ENCODE data around the gene CD99L2.

CD99L2 gene

DNA sequence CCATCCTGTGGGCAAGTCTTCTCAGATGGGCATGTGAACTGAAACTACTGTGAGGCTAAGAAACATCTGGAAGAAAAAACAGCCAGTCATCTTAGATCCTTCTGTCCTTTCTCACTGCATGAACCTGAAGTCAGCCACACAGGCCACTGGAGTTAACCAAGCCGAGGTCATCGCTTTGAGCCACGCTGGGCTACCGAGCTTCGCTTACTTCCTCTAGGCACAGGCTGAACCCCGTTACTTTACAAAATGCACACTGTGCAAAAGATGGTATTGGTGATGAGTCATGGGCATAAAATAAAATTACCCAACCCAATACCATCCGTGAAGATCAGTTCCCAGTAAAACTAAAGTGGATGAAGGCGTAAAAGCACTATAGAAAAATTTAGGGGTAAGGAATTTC, 119.1 kb downstream of the CD99L2 start:
- no peak for DNase-seq

DNA sequence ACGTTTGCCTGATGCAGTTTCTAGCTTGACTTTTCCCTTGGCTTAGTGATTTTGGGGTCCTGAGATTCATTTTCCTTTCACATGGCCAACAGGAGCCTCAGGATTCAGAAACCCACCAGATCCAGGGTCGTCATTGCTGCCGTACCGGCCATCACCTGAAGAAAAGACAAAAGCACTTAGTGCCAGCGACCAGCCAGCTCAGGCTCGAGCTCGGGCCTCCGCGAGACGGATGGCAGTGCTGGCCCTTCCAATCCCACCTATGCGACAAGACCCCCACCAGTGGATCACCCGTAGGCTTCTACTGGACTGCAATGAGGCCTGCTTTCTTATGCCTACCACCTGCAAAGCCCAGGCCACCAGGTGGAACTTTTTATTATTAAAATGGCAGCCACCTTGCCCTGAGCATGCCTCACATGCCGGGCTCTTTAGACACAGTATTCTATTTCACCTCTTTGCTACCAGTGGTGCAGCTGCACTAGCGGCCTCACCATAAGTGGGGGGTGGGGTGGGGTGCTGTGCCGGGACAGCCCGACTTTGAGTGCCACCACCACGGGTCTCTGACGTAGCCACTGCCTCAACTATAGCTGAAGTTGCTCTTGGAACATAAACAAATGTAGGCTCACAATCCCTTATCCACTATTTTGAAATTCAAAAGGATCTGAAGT, 121.0 kb downstream of the CD99L2 start:
- no peak for DNase-seq

DNA sequence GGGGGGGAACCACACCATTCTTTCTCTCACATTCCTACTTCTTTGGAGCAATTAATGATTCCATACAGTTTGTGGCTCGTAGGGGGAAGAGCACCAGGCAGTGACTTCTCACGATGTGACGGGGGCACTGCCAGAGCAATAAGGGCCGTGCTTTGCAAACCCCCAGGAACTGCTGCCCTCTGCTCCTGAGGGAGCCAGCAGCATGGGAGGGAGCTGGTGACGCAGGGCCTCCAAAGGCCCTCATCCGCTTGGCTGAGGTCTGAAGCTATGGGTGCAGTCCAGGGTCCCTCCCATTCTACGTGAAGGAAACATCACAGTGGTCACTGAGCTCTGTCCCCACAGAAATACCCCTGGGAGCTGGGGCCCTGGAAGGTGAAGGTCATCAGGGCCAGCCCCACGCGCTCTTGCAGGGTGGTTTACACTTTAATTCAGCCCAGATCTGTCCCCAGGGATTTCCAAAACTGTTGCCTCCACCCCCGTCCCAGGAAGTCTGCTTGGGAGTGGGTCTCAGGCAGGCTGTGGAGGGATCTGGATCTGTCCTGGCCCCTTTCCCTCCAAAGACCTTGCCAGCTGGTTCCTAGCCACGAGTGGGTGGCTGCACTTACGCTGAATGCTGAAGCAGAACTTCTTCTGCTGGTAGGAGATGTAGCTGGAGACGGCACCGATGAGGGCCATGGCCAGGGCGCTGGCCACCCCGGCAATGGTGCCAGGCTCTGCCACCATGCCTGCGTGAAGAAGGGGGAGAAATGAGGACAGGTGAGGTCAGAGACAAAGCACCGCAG, 122.7 kb downstream of the CD99L2 start:
- no peak for DNase-seq

DNA sequence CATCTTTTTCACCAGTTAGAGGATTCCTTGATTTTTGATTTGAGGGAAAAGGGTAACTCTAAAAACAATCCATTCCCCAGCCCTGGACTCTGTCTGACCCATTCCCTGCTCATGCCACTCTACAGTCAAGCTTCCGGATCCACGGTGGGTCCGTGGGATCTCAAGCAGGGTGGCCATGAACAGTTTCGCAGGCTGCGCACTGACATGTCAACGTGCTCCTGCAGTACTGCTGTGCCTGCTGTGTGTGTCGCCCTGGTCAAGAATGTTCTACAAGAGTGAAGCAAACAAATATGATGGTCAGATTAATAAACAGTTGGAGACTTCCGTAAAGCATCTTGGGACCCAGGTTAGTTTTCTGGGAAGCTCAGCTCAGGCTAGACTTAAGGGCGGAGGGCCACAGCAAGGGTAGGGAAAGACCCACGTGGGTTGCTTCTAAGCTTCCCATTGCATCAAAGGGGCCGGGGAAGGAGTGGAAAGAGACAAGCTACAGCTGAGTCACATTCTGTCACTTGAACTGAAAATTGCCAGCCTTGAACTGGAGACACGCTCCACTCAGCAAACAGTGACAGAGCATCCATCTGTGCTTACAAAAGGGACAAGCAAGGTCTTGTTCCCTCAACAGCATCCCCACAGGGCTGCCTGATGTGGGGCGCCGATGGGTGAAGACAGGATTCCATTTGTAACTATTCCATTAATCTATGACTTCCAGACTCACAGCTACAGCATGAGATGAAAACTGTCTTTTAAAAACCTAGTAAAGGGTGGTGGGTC, 123.5 kb downstream of the CD99L2 start:
- no peak for DNase-seq

DNA sequence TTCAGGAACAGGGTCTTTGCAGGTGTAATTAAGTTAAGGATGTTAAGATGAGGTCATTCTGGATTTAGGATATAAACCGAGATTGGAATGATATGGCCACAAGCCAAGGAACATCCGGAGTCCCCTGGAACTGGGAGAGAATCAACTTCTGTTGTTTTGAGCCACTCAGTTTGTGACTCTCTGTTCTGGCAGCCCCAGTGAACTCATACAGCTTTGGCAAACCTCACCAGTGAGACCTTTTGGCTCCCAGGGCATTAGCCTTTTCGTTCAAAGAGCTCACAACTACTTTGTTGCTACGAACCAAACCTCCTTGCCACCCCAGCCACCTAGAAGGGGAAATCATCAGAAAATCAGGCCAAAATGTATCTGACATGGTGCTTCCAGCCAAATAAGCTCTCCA, 124.8 kb downstream of the CD99L2 start:
- no peak for DNase-seq

DNA sequence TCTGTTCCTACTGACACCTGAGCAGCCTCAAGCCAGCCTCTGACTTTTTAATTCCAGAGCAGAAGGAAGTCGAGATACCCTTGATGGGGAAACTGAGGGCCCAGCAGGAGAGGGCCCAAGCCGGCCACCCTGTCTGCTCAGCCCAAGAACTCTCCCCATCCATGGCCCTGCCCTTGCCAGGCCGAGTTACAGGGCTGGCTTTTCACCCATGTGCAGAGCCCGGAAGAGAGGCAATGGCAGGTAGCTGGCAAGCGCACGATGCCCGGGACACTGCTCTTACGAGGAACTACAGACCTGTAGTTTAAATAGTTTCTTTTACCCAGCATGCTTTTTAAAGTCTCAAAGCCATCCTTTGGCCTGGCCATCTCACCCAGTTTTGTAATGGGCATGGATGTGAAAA, 125.4 kb downstream of the CD99L2 start:
- no peak for DNase-seq

DNA sequence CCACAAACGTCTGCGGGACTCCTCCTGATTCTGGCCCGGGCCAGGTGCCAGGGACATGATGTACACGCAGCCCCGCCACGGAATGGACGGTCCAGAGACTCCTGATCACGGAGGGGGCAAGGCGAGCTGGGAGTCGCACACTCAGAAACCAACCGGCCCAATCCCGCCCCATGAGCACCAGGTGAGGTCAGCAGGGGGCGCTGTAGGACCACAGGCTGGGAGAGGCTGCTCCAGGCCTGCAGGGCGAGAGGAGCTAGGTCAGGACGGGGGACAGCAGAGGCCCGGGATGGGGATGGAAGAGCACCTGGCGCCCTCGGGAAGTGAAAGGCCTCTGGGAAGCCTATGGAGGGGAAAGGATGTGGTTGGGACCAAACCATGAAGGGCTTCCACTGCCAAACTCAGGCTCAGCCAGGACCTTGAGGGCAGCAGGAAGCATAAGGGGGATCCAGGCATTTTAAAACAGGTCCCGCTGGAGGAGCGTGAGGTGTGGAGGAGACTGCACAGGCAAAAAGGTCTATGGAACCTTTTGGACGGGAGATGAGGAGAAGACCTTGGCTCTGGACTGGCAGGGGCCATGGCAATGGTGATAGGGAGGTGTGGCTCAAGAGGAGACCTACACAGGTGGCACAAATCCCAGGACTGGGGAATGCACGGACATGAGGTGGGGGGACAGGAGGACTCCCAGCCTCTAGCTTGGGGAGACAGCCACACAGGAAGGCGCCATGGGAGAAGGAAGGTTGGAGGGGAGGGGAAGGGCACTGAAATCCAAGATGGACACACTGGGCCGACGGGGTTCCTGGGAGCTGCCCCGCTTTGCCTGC, 126.1 kb downstream of the CD99L2 start:
- peak; percentile 51 to 88 (median 64) for DNase-seq

DNA sequence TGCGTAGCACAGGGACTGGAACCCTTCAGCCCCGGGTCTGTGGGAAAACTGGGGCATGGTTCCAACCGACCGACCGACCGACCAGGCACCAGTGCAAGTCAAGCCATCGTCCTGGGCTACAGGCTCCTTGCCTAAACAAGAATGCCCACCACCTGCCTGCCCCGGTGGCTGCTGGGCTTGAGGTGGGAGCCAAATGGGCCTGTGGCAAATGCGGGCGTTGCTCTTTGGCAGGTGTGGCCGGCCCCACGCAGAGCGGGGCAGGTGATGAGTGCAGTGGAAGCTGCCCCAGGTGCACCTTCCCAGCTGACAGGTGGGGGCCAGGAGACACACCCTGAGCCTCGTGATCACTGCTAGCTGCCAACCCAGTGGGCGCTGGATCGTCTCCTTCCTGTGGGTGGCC, 127.4 kb downstream of the CD99L2 start:
- DNase-seq: peak in 1 of 3 experiments; percentile 25

DNA sequence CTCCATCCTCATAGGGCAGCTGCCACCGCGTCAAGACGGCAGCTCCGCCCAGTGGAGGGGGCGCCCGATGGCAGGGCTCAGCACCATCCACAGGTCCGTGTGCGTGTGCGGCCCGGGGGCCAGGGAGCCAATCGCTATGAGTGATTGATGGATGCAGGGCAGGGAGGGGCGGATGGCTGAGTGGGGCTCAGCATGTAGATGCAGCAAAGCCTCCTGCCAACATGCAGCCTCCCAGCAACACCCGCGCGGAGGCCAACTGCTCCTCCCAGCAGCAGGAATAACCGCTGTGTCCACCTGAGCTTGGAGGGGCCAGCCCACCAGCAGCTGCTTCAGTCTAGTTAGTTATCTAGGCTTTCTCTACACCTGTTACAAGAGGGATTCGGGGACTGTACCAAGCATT, 127.8 kb downstream of the CD99L2 start:
- DNase-seq: no peak

DNA sequence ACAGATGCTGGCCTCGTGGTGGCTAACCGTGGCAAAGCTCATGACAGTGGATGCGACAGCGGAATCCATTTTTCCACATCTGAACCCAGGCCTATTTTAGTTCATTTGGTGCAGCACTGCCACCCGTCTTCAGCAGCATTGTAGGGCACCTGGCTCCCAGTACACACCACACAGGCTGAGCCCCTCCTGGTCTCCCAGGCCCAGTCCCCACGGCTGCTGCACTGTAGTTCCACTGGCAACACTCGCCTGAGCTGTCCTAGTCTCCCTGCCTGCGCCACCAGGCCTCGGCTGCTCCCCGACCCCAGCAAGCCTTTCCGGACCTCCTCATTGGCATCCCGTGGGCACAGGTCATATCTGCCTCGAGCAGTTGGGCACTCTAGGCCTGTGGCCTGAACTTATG, 129.1 kb downstream of the CD99L2 start:
- DNase-seq: no peak

DNA sequence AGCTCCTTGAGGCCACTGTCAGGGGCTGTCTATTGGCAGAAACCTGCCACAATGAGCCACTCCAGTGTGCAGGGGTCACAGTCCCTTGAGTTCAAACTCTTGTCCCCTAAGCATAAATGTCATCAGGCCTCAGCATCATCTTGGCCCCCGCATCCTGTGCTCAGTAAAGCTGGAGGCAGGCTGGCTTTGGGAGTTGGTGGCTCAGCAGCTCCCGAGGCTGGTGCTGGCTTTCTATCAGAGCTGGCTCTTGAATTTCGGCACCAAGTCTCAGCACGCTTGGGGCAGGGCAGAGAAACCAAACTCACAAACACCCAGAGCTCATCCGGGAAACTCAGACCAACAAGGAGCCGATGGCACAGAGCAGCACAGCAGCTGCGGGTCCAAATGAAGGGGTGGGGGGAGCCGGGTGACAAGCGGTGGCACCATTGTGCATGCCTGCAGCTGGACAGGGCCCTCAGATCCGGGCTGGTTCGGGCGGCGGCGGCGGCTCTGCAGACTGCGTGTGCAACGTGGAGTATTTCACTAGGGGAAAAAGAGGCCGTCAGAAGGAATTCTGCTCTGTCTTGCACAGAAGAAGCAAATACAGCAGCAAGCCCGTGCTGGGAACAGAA, 129.8 kb downstream of the CD99L2 start:
- no peak for DNase-seq

DNA sequence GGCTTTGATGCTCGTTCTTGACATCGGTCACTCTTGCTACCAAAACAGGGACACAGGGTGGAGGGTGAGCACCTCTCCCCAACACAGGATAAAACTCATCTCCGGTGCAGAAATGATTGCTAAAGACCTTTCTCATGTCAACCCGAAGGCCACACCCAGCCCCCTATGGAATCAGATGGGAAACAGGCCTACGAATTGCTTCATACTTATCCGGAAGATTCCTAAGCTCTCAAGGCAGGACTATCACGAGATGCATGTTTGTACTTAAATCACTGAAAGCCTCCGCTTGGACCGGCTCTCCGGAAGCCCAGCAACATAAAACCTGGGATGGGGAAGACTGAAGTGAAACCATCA, 130.4 kb downstream of the CD99L2 start:
- DNase-seq: no peak

DNA sequence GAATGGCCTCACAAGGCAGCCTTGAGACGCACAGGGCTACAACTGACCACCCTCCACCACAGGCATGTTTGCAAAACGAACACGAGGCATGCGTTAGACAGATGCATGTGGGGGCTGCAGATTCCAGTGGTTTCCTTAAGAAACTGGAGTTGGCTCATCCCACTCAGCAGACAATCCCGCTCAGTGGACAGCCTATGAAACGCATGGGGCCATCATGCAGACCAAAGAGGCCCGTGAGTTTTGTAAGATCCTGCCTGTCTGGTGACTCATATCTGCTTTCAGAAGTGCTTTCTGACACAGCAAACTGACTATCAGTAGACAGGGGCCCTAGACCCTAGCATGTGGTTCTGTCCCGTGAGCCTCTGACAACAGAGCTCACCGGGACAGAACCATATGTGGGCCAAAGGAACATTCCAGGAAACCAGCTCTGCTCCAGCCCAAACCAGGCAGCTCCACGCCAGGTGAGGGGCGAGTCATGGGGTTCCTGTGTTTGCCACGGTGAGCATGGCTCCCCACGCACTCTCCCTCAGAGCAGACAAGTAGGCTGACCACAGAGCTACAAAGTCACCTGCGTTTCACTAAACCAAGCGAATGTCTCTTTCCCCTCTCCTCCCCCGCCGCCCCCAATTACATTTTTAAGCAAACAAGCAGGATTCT, 130.9 kb downstream of the CD99L2 start:
- no peak for DNase-seq

DNA sequence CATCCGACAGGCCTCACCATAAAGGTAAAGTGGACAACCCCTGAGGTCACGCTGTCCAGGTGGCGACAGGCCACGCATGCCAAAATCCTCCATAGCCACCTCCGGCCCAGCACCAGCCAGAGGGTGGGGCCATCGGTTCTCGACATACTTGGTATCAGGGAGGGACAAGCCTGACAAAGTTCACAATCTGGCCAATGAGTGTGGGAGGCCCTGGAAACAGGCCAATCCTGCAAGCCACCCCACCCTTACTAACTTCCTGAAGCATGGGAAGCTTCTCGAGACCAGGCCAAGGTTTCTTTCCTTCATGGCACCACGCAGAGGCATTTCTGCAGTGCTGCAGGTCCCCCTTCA, 131.4 kb downstream of the CD99L2 start:
- DNase-seq: no peak

DNA sequence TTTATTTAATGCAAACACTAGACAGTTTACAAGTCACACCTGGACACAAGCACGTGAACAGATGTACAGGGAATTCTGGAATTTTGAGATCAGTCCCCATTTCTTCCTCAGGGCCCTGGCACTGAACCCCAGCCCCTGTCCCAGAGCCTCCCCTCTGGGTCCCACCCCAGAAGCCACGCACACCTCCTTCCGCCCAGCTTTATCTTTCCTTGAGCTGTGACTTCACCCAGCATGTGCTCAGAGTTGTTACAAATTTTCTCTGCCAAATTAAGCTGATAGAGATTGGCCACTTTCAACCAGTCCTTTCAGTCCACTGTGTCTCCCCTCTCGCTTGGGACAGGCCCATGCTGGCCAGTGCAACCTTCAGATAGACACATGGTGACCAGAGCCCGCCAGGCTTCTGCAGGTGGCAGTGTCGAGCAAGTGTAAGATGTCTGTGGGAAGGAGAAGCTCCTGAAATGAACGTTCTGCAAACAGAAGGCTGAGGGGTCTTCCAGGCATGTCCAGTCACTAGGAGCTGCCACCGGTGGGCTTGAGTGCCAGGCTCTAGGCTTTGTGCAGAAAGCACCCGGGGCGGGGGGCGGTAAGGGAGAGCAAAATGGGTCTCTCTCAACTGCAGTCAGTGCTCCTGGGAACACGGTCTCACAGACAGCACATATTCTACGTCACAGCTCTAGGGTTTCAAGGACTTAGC, 132.0 kb downstream of the CD99L2 start:
- no peak for DNase-seq

DNA sequence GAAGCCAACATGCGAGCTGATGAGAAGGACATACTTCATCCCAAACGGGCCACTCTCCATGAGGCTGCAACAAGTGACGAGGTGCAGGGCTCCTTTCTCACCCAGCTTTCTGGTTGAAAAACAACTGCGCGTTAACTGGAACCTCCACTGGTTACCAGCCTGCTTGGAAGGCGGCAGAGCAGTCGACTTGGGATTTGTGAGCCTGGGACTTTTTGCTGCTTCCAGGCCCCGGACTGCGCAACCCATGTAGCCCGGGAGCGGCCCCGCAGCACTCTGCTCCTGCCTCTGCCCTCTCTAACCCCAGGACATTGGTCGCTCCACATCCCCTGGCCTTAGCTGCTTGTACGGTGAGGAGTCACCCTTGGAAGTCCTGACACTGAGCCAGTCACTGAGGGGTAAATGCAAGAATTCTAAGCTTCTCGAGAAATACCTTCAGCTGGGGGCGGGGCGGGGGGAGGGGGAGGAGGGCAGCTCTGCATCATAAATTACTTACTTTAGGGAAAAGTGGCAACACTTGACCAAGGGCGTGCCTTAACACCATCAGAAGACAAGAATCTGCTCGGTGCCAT, 132.6 kb downstream of the CD99L2 start:
- no peak for DNase-seq

DNA sequence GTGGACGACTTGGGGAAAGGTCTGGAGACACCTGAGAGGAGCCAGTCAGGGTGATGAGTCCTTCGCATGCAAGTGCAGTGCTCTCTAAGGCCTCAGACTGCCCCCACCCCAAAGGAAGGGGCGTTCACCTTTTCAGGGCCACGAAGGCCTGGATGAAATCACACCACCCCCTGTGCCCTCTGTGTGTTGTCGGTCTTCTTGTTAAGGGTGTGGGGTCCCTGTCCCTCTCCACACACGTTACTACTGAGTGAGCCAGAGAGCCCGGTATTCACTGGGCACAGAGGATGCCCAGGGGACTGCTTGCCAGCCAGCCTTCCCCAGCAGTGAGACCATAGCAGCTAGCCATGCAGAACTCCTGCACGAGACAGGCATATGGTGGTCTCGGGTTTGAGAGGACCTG, 133.2 kb downstream of the CD99L2 start:
- no peak for DNase-seq

DNA sequence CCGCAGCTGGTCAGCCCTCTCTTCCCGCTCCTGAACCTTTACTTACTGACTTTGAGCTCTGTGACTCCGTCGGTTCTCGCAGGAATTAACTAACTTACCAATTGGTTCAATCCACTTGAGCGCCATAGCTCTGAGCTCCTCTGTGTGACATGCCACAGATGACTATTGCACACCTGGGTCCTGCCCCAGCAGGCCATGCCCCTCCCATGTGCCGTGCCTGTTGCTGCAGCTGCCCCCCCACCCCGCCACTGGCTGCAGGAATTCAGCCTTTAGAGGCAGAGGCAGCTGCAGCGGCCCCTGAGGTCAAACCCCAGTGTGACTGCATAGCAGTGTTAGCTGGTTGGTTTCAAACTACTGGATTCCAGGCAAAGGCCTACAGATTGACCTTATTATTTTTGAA, 134.7 kb downstream of the CD99L2 start:
- DNase-seq: no peak

DNA sequence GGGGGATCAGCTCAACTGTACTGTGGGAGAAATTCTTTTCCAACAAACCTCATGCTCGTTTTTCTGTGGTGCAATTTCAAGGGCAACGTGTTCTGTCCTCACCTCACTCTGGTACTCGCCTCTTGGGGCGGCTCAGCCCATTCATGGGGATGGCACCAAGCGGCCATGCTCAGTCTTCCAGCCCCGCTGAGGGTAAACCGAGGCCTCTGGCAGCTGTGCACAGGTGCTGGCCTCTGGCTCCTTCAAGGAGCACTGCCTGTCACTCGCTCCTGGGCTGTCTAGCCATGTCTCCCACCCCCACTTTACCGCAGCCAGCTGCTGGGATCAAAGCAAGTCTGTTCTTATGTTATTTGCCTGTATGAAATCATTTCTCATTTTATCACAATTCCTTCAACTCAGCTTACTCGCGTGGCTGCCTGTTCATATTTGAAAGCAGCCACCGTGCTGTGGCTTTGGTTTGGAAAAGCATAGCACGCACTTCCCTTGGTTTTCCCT, 135.1 kb downstream of the CD99L2 start:
- DNase-seq: no peak

DNA sequence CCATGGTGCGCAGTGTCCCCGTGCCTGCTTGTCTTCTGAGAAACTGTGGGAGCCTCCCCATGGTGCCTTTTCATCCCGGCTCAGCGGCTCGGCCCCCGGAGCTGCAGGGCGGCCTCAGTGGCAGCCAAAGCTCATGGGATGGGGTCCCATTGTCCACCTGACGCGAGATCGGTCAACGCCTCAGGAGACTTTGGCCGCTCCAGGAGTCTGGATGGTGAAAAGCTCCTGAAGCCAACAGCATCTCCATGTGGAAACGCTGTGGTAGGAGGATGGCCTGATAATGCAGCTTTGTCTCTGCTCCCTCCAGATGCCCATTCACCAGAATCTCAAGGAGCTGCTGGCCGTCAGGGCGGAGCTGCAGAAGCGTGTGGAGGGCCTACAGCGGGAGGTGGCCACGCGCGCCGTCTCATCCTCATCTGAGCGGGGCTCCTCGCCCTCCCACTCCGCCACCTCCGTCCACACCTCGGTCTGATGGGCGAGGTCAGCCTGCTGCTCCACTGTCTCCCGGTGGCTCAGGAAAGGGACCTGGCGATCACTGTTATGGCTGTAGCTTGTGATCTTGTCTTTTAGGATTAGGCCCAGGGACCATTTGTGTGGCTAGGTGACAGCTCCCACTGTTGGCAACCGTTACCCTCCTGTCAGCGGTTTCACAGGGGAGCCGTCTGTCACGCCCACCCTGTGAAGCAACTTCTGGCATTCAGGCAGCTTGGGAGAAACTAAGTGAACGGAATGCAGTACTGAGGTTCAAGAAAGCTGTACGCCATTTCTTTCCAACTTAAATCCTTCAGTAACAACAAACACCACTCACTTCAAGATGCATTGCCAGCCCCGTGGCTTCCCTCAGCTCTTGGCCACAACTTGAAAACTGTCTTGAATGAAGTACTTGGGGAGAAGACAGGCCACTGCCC, 136.0 kb downstream of the CD99L2 start:
- no peak for DNase-seq

Data from NCI-H1417 (cell line).